Activated CD8-positive, alpha-beta memory T cell treated with anti-CD3 and anti-CD28 coated beads for 36 hours (primary cell): ENCODE measurements around the gene ICE1. TPM values are rescaled to one million over a fixed set of nuclear protein-coding genes. Genes with fewer than 3 reads are reported as not detected.
"Not testable (repeated sequence)": the region's sequence is repeated elsewhere in the genome, so short reads cannot be mapped to it uniquely, and the experiment has no call there.

Experiments
- CTCF ChIA-PET: fragments of 350-600 bp; sonication (Branson Sonifier 250); formaldehyde crosslinking; loops from one replicate; lab custom pipeline; 2021; ENCODE audit warnings: antibody characterized with exemption; lab: Charles Lee
- POLR2A ChIA-PET: fragments of 350-600 bp; sonication (Branson Sonifier 250); formaldehyde crosslinking; loops from one replicate; lab custom pipeline; 2021; ENCODE audit warnings: antibody characterized with exemption; lab: Charles Lee
- total RNA-seq, 2 experiments: library from RNA; stranded (reverse); gene quantifications; one replicate each; pipeline ENCODE4 v1.2.3, GENCODE V29; 2021

The ICE1 gene
- total RNA-seq, 2 experiments from 2014 or later = 34.9 to 39.7 TPM

GRCh38 chr5:5394384-5394986 lies 28.0 kb upstream of the ICE1 start:
- CTCF ChIA-PET = interaction anchor here (1.0 kb wide), 1 partner anchor 24 kb away, joined by 3 read pairs; no protein-coding TSS in a partner anchor
- POLR2A ChIA-PET = not testable (repeated sequence)

GRCh38 chr5:5395093-5395492 lies 27.4 kb upstream of the ICE1 start:
- CTCF ChIA-PET = interaction anchor here (1.0 kb wide), 1 partner anchor 23 kb away, joined by 3 read pairs; no protein-coding TSS in a partner anchor
- POLR2A ChIA-PET = not testable (repeated sequence)

DNA sequence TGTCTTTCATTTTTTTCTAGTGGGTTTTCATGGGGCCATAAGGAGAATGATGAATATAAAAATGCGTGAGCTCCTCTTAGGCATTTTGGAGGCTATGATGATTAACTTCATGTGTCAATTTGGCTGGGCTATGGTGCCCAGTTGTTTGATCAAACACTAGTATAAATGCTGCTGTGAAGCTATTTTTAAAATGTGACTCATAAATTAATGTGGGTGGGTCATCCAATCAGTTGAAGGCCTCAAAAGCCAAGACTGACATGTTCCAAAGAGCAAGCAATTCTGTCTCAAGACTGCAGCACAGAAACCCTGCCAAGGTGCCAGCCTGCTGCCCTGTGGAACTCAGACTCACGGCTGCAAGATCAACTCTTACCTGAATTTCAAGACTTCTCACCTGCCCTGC lies 24.4 kb upstream of the ICE1 start:
- CTCF ChIA-PET = no interaction called here
- POLR2A ChIA-PET = no interaction called here

DNA sequence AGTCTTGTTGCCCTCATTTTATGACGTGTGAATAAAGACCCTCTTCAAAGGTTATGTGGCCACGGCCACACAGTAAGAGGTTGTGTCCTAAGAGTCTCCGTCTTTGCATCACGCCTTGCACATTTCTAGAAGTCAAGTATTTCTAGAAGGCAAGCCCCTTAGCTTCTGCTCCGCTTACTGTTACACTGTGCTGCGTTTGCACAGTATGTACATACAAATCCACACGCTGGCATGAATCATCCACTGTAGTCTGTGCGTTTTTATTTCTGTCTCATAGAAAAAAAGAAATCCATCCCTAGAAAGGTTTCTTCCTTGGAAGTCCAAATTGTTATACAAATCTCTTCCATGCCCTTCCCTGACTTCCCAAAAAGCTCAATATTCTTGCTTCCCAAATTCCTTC lies 21.4 kb upstream of the ICE1 start:
- POLR2A ChIA-PET = no interaction called here
- CTCF ChIA-PET = no interaction called here

GRCh38 chr5:5403741-5404140 lies 18.7 kb upstream of the ICE1 start:
- CTCF ChIA-PET = no interaction called here
- POLR2A ChIA-PET = no interaction called here

DNA sequence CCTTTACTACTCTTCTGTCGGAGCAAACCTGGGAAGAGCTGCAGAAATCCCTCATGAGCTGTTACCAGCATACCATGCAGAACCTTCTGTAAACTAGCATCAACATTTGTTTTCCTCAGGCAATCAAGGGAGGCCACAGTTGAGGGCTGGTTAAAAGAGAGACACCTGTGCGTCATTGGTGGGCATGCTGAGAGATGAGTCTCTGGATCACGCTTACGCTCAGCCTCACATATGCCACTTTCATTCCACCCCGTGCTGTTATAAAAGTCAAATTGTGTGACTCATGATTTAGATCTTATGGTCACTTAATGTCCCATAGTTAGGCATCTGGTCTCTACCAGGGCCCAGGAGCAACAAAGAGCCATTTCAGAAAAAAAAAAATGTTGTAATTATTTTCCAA lies 18.1 kb upstream of the ICE1 start:
- ChIA-PET POLR2A (no interaction called here), CTCF (no interaction called here)

- POLR2A ChIA-PET = no interaction called here
Measured at GRCh38 chr5:5405441-5405840, 17.0 kb upstream of the ICE1 start.

DNA sequence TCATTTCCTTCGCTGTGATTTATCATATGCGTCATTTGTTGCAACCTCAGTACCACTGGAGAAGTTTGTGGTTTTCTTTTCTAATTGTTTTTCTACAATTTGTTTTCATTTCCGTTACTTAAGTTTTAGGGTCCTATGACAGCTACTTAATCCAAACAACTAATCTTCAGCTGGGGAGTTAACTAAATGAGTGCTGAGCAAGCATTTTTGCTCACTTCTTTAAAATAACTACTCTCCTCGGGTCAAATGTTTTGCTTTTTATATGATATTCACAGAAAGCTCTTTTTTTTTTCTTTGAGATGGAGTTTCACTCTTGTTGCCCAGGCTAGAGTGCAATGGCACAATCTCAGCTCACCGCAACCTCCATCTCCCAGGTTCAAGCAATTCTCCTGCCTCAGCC lies 14.6 kb upstream of the ICE1 start:
- ChIA-PET CTCF (no interaction called here), POLR2A (no interaction called here)

More at GRCh38 chr5:5405441-5405840, 17.0 kb upstream of the ICE1 start:
- CTCF ChIA-PET = no interaction called here

- CTCF ChIA-PET = no interaction called here
- POLR2A ChIA-PET = no interaction called here
Measured at GRCh38 chr5:5409151-5409810, 13.2 kb upstream of the ICE1 start.

DNA sequence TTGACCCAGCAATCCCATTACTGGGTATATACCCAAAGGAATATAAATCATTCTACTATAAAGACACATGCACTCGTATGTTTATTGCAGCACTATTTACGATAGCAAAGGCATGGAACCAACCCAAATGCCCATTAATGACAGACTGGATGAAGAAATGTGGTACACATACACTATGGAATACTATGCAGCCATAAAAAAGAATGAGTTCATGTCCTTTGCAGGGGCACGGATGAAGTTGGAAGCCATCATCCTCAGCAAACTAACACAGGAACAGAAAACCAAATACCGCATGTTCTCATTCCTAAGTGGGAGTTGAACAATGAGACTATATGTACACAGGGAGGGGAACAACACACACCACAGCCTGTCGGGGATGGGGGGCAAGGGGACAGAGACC lies 8.6 kb upstream of the ICE1 start:
- POLR2A ChIA-PET, CTCF ChIA-PET: not testable (repeated sequence)

DNA sequence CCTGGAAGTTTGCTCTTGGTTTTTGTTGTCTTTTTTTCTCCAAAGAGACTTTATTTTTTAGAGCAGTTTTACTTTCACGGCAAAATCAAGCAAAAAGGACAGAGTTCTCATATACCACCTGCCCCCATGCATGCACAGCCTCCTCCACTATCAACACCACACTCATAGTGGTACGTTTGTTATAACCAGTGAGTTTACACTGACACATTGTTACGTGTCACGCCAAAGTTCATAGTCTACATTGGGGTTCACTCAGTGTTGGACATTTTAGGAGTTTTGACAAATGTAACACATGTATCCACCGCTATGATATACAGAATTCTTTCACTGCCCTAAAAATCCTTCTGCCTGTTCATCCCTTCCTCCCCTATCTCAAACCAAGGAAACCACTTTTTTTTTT lies 7.5 kb upstream of the ICE1 start:
- POLR2A ChIA-PET = no interaction called here
- CTCF ChIA-PET = no interaction called here

GRCh38 chr5:5416733-5417132 lies 5.7 kb upstream of the ICE1 start:
- ChIA-PET POLR2A (no interaction called here), CTCF (no interaction called here)

DNA sequence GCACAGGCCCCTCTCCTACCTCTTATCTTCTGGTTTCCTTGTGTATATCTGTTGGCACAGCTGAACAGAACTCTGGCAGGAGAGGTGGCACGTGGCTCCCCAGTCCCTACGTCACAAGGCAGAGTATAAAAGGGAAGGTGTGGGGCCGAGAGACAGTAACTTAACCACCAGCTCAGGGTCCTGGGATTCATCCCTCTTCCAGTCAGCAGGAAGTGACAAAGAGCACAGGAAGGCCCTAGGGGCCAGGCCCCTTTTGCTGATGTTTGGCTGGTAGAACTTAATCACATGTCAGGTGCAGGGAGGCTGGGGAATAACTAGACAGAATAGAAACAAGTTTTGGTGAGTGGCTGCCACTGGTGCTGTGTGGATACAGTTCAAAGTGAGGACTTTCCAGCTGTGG lies 4.5 kb upstream of the ICE1 start:
- ChIA-PET CTCF (interaction anchor here (1.3 kb wide), 1 partner anchor 23 kb away, joined by 3 read pairs; no protein-coding TSS in a partner anchor), POLR2A (no interaction called here)

DNA sequence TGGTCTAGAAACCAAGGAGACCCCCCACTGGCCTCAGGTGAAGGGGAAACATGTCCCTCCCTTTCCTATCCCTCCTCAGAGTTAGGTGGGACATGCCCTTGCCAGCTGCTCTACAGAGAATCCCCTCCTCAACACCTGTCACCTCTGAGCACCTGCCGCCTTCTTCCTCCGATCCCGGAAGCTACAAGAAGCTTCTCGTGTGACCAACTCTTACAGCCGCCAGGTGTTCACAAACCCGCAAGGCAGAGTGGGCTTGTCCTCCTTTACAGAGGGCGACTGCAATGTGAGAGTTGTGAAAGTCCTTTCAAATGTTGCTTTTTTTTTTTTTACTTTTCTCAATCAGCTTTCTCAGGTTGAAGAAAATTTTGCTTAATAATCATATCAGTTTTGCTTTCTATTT lies 3.7 kb upstream of the ICE1 start:
- ChIA-PET CTCF (interaction anchor here (1.3 to 1.4 kb wide), 2 partner anchors 24 to 276 kb away, joined by 3 read pairs; no protein-coding TSS in a partner anchor), POLR2A (no interaction called here)

GRCh38 chr5:5419291-5420210 lies 2.9 kb upstream of the ICE1 start:
- ChIA-PET CTCF (interaction anchor here (1.4 kb wide), 1 partner anchor 277 kb away, joined by 3 read pairs; no protein-coding TSS in a partner anchor), POLR2A (no interaction called here)

DNA sequence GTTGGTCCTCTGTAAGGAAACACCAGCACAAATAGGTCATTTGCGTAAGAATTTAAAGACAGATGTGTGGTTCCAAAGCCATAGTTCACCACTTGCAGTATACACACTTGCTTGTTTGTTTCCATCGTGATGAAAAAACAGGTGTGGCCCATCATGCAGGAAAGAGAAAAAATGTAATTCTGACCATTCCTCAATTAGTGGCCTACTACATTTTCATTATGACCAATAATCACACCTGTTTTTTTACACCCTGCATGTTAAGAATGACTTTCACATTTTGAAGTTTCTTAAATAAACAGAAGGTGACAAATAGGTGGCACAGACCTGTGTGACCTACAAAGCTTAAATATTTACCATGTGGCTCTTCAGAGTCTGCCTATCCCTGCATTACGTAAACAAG lies 2.2 kb upstream of the ICE1 start:
- CTCF ChIA-PET = interaction anchor here (1.4 kb wide), 1 partner anchor 278 kb away, joined by 3 read pairs; no protein-coding TSS in a partner anchor
- POLR2A ChIA-PET = no interaction called here

DNA sequence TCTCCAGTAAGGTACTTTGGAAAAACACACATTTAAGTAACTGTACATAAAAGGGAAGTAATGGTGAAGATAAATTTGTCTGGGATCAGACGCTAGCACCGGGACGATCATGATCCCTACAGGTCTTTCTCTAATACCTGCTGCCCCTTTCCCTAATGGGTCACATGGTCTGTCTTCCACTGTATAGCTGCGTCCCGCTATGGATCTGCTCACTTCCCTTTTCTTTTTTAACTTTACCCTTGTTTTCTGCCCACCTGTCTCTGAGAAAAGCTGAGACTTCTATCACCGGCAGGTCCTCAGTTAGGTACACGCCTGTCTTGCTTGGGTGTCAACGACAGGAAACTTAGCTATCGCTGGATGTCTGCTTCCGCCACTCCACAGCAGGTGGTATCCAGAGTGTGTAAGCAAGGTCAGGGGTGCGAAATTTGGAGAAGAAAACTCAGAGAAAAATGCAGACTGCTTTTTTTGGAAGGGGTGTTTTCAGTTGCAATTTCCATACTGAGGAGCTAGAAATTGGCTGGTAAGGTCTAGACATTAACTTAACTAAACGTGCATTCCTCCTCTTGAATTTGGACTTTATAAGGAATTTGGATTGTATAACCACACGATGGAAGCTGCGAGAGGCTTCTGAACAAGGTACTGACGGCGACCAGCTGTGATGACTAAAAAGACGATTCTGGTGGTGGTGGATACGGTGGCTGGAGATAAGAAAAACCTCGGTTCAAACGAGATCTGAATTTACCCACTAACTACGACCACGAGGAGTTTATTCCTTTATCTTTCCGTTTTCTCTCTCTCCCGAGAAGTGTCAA lies 1.1 kb upstream of the ICE1 start:
- CTCF ChIA-PET = interaction anchor here (1.0 to 1.6 kb wide), 2 partner anchors 8 to 279 kb away, joined by 3 read pairs; no protein-coding TSS in a partner anchor
- POLR2A ChIA-PET = interaction anchor here (1.0 kb wide), 1 partner anchor 957 kb away, joined by 4 read pairs; the partner anchor contains the start of gene MED10

DNA sequence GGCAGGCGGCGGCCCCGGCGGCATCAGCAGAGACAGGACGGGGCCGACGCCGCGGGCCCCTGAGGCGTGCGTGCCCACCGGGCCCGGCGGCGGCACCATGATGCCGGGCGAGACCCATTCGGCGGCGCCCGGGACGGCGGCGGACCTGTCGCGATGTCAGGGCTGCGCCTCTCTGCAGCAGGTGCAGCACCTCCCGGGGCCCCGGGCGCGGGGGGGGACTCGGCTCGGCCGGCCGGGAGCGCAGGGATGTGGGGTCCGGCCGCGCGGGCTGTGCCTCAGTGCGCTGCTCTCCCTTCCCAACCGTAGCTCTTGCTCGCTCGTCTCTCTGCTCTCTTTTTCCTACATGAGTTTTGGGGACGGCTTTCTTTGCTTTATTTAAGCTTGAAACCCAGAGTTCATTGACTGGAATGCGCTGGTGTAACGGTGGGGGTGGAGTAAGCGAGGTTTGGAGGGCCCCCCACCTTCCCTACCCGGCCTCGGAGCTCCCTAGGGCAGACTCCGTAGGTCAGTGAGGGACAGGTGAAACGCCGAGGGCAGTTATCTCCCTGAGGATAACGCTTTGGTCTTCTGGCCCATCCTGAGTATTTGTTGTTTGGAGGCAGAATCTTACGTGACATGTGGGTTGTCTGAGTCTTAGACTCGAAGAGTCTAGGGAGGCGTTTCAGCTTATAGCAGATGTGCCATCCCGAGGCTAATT lies 490 bp downstream of the ICE1 start:
- ChIA-PET POLR2A (interaction anchor here (1.0 to 1.6 kb wide), 2 partner anchors 19 to 955 kb away, joined by 4 read pairs; partner anchors contain the start of gene MED10), CTCF (interaction anchor here (0.6 to 1.6 kb wide), 2 partner anchors 10 to 20 kb away, joined by 3 read pairs; no protein-coding TSS in a partner anchor)
